SU-DHL-6 (cell line): Measurements from ENCODE around the gene DIPK1A.

Experiments
- EZH2phosphoT487 ChIP-seq: fragments of 200-600 bp; sonication (generic), shearing (Covaris generic); conservative IDR thresholded peaks from 2 replicates; pipeline ENCODE4 v1.6.1; 2018; ENCODE audit warnings: mild to moderate bottlenecking, antibody characterized with exemption, low read length, moderate library complexity, mixed read lengths
- TF ChIP-seq, protein P1 (sequence below): fragments of 200-600 bp; sonication (generic); IDR thresholded peaks from one replicate; pipeline ENCODE4 v1.5.1; 2017; ENCODE audit warnings: antibody characterized with exemption, mild to moderate bottlenecking, low read length, moderate library complexity; ENCODE audit not compliant: insufficient read depth, poor library complexity, severe bottlenecking

DNA sequence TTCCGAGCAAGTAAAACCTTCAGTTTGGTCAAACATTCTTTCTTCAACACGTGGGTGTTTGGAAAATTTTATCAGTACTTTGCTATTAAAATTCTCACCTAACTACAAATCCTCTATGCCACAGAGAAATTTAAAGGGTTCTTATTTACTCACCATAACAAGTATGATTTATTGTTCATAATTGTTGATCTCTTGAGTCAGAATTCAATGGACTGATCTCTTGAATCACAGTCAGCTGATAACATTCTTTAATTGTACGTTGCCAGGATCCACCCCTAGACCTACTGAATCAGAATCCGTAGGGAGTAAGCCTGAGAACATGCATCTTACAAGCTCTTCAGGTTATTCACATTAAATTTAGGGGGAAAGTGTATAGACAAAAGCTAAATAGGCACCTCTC, 51.2 kb downstream of the DIPK1A start:
- TF ChIP-seq, protein P1, sequence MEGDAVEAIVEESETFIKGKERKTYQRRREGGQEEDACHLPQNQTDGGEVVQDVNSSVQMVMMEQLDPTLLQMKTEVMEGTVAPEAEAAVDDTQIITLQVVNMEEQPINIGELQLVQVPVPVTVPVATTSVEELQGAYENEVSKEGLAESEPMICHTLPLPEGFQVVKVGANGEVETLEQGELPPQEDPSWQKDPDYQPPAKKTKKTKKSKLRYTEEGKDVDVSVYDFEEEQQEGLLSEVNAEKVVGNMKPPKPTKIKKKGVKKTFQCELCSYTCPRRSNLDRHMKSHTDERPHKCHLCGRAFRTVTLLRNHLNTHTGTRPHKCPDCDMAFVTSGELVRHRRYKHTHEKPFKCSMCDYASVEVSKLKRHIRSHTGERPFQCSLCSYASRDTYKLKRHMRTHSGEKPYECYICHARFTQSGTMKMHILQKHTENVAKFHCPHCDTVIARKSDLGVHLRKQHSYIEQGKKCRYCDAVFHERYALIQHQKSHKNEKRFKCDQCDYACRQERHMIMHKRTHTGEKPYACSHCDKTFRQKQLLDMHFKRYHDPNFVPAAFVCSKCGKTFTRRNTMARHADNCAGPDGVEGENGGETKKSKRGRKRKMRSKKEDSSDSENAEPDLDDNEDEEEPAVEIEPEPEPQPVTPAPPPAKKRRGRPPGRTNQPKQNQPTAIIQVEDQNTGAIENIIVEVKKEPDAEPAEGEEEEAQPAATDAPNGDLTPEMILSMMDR: no peak
- TF ChIP-seq EZH2phosphoT487: no peak
